Measurements from ENCODE around the gene ISG20. TPM values are rescaled to one million over a fixed set of nuclear protein-coding genes. Genes with fewer than 3 reads are reported as not detected.
A peak's percentile ranks its signal among the peaks of the same experiment; 100 is the strongest.

Gene ISG20
- total RNA-seq, 2 experiments from 2014 or later, result 310 to 345 TPM

DNA sequence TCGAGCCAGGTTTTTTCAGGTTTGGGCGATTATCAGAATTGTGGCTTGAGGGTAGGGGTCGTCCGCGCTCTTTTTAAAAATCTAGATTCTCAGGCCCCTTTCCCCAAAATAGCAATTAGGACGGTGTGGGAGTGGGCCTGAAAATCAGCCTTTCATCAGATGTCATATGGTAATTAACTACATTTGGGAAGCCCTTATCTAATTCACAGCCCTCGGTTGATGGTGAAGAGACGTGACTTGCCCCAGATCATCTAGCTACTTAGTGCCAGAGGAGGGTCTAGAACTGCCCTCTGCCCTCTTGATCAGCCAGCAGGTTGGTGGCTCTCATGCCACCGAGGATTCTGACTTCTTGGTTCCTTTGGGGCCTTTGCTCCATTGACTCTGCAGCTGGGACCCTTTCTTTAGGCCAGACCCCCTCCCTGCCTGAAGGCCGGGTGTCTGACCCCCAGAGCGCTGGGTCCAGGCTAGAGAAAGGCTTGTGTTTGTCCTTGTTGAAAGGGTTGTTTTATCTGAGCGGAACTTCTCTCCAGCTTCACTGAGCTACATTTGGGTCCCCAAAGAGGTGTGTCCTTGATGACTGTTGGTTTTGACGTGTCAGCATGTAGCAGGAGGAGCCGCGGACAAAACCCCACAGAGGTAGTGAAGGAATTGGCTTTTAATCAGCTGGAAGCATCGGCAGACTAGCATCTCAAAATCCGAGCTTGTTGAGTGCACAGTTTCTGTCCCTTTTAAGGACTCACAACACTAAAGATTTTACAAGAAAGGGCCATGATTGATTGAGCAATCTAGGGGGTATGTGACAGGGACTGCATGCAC, 16.8 kb upstream of the ISG20 start:
- H3K4me1 ChIP-seq (ENCODE audit: insufficient read depth, low read length, poor library complexity, severe bottlenecking), result peaks cover 45% of the 10 kb centered on the region
- TF ChIP-seq, protein P1, sequence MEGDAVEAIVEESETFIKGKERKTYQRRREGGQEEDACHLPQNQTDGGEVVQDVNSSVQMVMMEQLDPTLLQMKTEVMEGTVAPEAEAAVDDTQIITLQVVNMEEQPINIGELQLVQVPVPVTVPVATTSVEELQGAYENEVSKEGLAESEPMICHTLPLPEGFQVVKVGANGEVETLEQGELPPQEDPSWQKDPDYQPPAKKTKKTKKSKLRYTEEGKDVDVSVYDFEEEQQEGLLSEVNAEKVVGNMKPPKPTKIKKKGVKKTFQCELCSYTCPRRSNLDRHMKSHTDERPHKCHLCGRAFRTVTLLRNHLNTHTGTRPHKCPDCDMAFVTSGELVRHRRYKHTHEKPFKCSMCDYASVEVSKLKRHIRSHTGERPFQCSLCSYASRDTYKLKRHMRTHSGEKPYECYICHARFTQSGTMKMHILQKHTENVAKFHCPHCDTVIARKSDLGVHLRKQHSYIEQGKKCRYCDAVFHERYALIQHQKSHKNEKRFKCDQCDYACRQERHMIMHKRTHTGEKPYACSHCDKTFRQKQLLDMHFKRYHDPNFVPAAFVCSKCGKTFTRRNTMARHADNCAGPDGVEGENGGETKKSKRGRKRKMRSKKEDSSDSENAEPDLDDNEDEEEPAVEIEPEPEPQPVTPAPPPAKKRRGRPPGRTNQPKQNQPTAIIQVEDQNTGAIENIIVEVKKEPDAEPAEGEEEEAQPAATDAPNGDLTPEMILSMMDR (conservative IDR thresholded peaks at IDR 0.05; ENCODE audit: low read length), result no peak
- no peak for TF ChIP-seq EZH2phosphoT487 (IDR thresholded peaks at IDR 0.05; ENCODE audit: borderline replicate concordance, low read depth, low read length)
- intact Hi-C loops (cut with micrococcal nuclease; ENCODE audit: unreplicated experiment), result loop anchor here (2.0 to 10.0 kb wide), 6 partner anchors 75 to 463 kb away; partner anchors contain the start of genes ABHD2, DET1, MRPL46 and MRPS11
- H3K4me2 ChIP-seq (ENCODE audit: low read length), result peak overlapping the region; percentile 94
- peaks cover 43% of the 10 kb centered on the region for H3K36me3 ChIP-seq (ENCODE audit: insufficient read depth, low read length)
- peak overlapping the region; percentile 99 for H3K4me3 ChIP-seq (ENCODE audit: low read depth, low read length, poor library complexity, severe bottlenecking)
- H3K9me3 ChIP-seq (ENCODE audit: low read length), result no peaks in the 10 kb centered on the region
- H4K20me1 ChIP-seq (ENCODE audit: insufficient read depth, low read length), result peaks cover 35% of the 10 kb centered on the region
- BruUV-seq (replicated peaks), result TSS peak; percentile 74
- ChIA-PET CTCF (ENCODE audit: unreplicated experiment) (interaction anchor here (1.0 kb wide), 1 partner anchor 13 kb away, joined by 3 read pairs; no protein-coding TSS in a partner anchor), POLR2A (interaction anchor here (0.8 to 2.0 kb wide), 4 partner anchors 14 to 155 kb away, joined by 3 to 5 read pairs (median 4); partner anchors contain the start of genes ISG20, MRPL46 and MRPS11)
- H2AFZ ChIP-seq (ENCODE audit: low read length), result peak overlapping the region; percentile 65; the same call in 1 of the 2 replicates
- peak overlapping the region; percentile 73 for H3K27ac ChIP-seq (ENCODE audit: low read depth, low read length, poor library complexity, severe bottlenecking)
- DNase-seq (ENCODE audit: low spot score), result peak; percentile 65
- no peaks in the 10 kb centered on the region for H3K9me2 ChIP-seq (ENCODE audit: insufficient read depth, low read length)
- H3K79me2 ChIP-seq (ENCODE audit: insufficient read depth, low read depth, low read length), result peaks cover 58% of the 10 kb centered on the region

DNA sequence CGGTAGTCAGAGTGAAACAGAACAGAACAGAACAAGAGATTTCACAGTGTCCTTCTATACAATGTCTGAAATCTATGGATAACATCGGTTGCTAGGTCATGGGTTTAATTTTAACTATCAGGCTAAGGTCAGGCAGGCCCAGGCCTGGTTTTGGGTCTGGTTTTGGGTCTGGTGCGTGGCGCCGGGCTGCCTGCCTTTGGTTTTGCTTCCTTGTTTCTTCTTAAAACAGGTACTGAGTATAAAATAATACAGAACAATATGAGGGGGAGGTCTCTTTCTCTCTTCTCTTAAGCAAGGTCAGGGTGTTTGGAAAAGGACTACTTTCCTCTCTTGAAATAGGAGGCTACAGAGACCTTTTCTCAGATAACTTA, 16.2 kb upstream of the ISG20 start:
- intact Hi-C loops (cut with micrococcal nuclease; ENCODE audit: unreplicated experiment), result loop anchor here (2.0 to 10.0 kb wide), 5 partner anchors 75 to 462 kb away; partner anchors contain the start of genes ABHD2 and DET1
- Histone ChIP-seq H4K20me1 (ENCODE audit: insufficient read depth, low read length) (peaks cover 41% of the 10 kb centered on the region), H3K4me1 (ENCODE audit: insufficient read depth, low read length, poor library complexity, severe bottlenecking) (peaks cover 51% of the 10 kb centered on the region), H2AFZ (ENCODE audit: low read length) (no peak overlapping the region), H3K4me2 (ENCODE audit: low read length) (peak overlapping the region; percentile 94), H3K27ac (ENCODE audit: low read depth, low read length, poor library complexity, severe bottlenecking) (peak overlapping the region; percentile 73), H3K36me3 (ENCODE audit: insufficient read depth, low read length) (peaks cover 49% of the 10 kb centered on the region), H3K79me2 (ENCODE audit: insufficient read depth, low read depth, low read length) (peaks cover 64% of the 10 kb centered on the region), H3K9me2 (ENCODE audit: insufficient read depth, low read length) (no peaks in the 10 kb centered on the region), H3K9me3 (ENCODE audit: low read length) (no peaks in the 10 kb centered on the region), H3K4me3 (ENCODE audit: low read depth, low read length, poor library complexity, severe bottlenecking) (peak overlapping the region; percentile 99)
- TF ChIP-seq, protein P1 (conservative IDR thresholded peaks at IDR 0.05; ENCODE audit: low read length), result no peak
- POLR2A ChIA-PET, result interaction anchor here (0.8 to 2.0 kb wide), 4 partner anchors 14 to 155 kb away, joined by 3 to 5 read pairs (median 4); partner anchors contain the start of genes ISG20, MRPL46 and MRPS11
- BruUV-seq (replicated peaks), result no TSS peak
- no peak for DNase-seq (ENCODE audit: low spot score)
- CTCF ChIA-PET (ENCODE audit: unreplicated experiment), result interaction anchor here (1.0 kb wide), 1 partner anchor 13 kb away, joined by 3 read pairs; no protein-coding TSS in a partner anchor
